ENCODE measurements around the gene SLC34A1.

The SLC34A1 gene

GRCh38 chr5:177445917-177446199 lies 61.6 kb downstream of the SLC34A1 start:
- Histone ChIP-seq H3K27me3 (ENCODE audit: insufficient read depth, low read length, poor library complexity) (peaks cover 49% of the 10 kb centered on the region), H4K20me1 (ENCODE audit: insufficient read depth, low read length) (peaks cover 63% of the 10 kb centered on the region)

DNA sequence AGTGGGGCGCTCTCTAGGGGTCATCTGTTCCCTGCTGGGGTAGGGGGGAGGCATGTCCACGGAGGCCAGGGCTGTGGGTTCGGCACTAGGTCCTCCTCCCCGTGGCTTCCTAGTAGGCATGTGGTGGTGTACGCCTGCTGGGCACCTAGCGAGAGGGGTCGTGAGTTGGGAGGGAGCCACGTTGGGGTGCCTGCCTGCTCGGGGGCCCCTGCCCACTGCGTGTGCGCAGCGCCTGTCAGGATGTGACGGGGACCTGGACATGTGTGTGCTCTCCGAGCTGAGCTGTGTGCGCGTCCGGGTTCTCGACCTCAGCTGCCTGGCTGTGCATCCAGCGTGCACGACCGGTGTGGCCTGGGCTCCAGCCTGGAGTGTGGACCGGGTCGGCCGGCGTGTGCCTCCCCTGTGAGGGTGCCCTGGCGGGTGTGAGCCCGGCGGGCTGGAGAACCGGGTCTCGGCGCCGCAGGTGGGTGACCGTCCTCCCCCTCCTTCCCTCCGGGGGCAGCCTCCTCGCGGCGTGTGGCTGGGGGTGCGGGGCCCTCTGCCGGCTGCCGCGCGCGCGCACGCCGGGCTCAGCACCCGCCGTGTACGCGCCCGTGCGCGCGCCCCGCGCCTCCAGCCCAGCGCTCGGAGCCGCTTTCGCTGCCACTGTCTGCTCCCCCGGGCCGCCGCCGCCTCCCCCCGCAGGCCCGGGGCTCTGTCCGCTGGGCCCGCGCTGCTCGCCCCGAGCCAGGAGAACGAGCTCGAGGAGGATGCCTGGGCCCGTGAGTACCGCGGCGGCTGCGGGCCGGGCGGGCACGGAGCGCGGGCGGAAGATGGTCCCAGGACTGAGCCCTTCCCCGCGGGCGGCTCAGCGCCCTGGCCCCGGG lies 62.2 kb downstream of the SLC34A1 start, which contains the start of gene PRR7:
Gene PRR7, plus strand, starts transcription at position 615 of the 866 bp plus-strand sequence. CDS start 8,254 bp downstream, outside the sequence.
- Histone ChIP-seq H3K27ac (ENCODE audit: low read length) (no peak within 1 kb of the TSS), H2AFZ (ENCODE audit: low read depth, low read length) (peak within 1 kb of the TSS; percentile 67), H3K4me3 (ENCODE audit: low read depth in 1 of 2, low read length in 2 of 2) (peak within 1 kb of the TSS; percentile 22 to 61; a peak in 3 of 4 replicates), H3K4me1 (ENCODE audit: insufficient read depth, low read length) (peaks cover 23% of the 10 kb centered on the region), H3K27me3 (ENCODE audit: insufficient read depth, low read length, poor library complexity) (peaks cover 49% of the 10 kb centered on the region), H3K4me2 (ENCODE audit: insufficient read depth, low read length) (peak within 1 kb of the TSS; percentile 95), H3K9ac (ENCODE audit: low read depth, low read length) (peak within 1 kb of the TSS; percentile 62), H3K36me3 (ENCODE audit: insufficient read depth, low read length) (peaks cover 12% of the 10 kb centered on the region), H3K79me2 (ENCODE audit: insufficient read depth, low read length) (no peaks in the 10 kb centered on the region), H3K9me3 (ENCODE audit: insufficient read depth, low read length, severe bottlenecking) (no peaks in the 10 kb centered on the region), H4K20me1 (ENCODE audit: insufficient read depth, low read length) (peaks cover 65% of the 10 kb centered on the region)
- TF ChIP-seq EZH2 (IDR thresholded peaks at IDR 0.05; ENCODE audit: borderline replicate concordance, low read depth, low read length, severe bottlenecking) (peak; percentile 90), CTCF (IDR thresholded peaks at IDR 0.05; ENCODE audit: borderline replicate concordance, extremely low read depth, low read length, poor library complexity, severe bottlenecking) (peak; percentile 20)
- peak; percentile 73 for DNase-seq
- ATAC-seq (ENCODE audit: insufficient read depth, low read depth) = peak; percentile 59

More at GRCh38 chr5:177445917-177446199, 61.6 kb downstream of the SLC34A1 start:
- ATAC-seq (ENCODE audit: insufficient read depth, low read depth) (no peak), DNase-seq (no peak)
- TF ChIP-seq EZH2 (IDR thresholded peaks at IDR 0.05; ENCODE audit: borderline replicate concordance, low read depth, low read length, severe bottlenecking) (no peak), CTCF (IDR thresholded peaks at IDR 0.05; ENCODE audit: borderline replicate concordance, extremely low read depth, low read length, poor library complexity, severe bottlenecking) (no peak)
- no peak overlapping the region for H3K27ac ChIP-seq (ENCODE audit: low read length)
- peak overlapping the region; percentile 95 for H3K4me2 ChIP-seq (ENCODE audit: insufficient read depth, low read length)
- peaks cover 23% of the 10 kb centered on the region for H3K4me1 ChIP-seq (ENCODE audit: insufficient read depth, low read length)
- H2AFZ ChIP-seq (ENCODE audit: low read depth, low read length) = no peak overlapping the region
- H3K4me3 ChIP-seq (ENCODE audit: low read depth in 1 of 2, low read length in 2 of 2) = peak overlapping the region in 1 of 2 experiments; percentile 61; a peak in 2 of 4 replicates
- no peaks in the 10 kb centered on the region for H3K9me3 ChIP-seq (ENCODE audit: insufficient read depth, low read length, severe bottlenecking)
- no peaks in the 10 kb centered on the region for H3K79me2 ChIP-seq (ENCODE audit: insufficient read depth, low read length)
- H3K36me3 ChIP-seq (ENCODE audit: insufficient read depth, low read length) = peaks cover 17% of the 10 kb centered on the region
- peak overlapping the region; percentile 62; the same call in 1 of the 2 replicates for H3K9ac ChIP-seq (ENCODE audit: low read depth, low read length)

GRCh38 chr5:177447066-177447610 lies 62.9 kb downstream of the SLC34A1 start:
- TF ChIP-seq EZH2 (IDR thresholded peaks at IDR 0.05; ENCODE audit: borderline replicate concordance, low read depth, low read length, severe bottlenecking) (no peak), CTCF (IDR thresholded peaks at IDR 0.05; ENCODE audit: borderline replicate concordance, extremely low read depth, low read length, poor library complexity, severe bottlenecking) (no peak)
- Histone ChIP-seq H3K4me1 (ENCODE audit: insufficient read depth, low read length) (peaks cover 23% of the 10 kb centered on the region), H3K4me2 (ENCODE audit: insufficient read depth, low read length) (peak overlapping the region; percentile 95), H4K20me1 (ENCODE audit: insufficient read depth, low read length) (peaks cover 69% of the 10 kb centered on the region), H3K4me3 (ENCODE audit: low read depth in 1 of 2, low read length in 2 of 2) (peak overlapping the region; percentile 22 to 61; a peak in 3 of 4 replicates), H3K36me3 (ENCODE audit: insufficient read depth, low read length) (peaks cover 6% of the 10 kb centered on the region; the same call in 1 of the 2 replicates), H3K79me2 (ENCODE audit: insufficient read depth, low read length) (no peaks in the 10 kb centered on the region), H3K27me3 (ENCODE audit: insufficient read depth, low read length, poor library complexity) (peaks cover 49% of the 10 kb centered on the region), H3K9ac (ENCODE audit: low read depth, low read length) (peak overlapping the region; percentile 62), H3K27ac (ENCODE audit: low read length) (no peak overlapping the region), H2AFZ (ENCODE audit: low read depth, low read length) (peak overlapping the region; percentile 67), H3K9me3 (ENCODE audit: insufficient read depth, low read length, severe bottlenecking) (no peaks in the 10 kb centered on the region)
- DNase-seq (peak; percentile 78), ATAC-seq (ENCODE audit: insufficient read depth, low read depth) (peak; percentile 50)

Measured in DND-41 (cell line).